Neuronal stem cell (in vitro differentiated cells): Measurements from ENCODE around the gene APOL5.

Source experiments
- DNase-seq: peaks from one replicate; pipeline ENCODE4 v3.0.0-alpha.2; 2013; ENCODE audit warnings: low spot score
- H2AFZ ChIP-seq: one replicate; pipeline ENCODE4 v1.6.1; 2013; ENCODE audit warnings: mild to moderate bottlenecking, low read length, inconsistent platforms
- H2AK5ac ChIP-seq: 2 replicates; pipeline ENCODE4 v1.6.1; 2013; ENCODE audit warnings: low read depth, mild to moderate bottlenecking, inconsistent platforms, low read length, moderate library complexity, mixed read lengths
- H2BK120ac ChIP-seq: 2 replicates; pipeline ENCODE4 v1.6.1; 2013; ENCODE audit warnings: low read depth, mild to moderate bottlenecking, inconsistent platforms, low read length, moderate library complexity, mixed read lengths
- H2BK12ac ChIP-seq: one replicate; pipeline ENCODE4 v1.6.1; 2013; ENCODE audit warnings: low read length, inconsistent platforms
- H2BK15ac ChIP-seq: 2 replicates; pipeline ENCODE4 v1.6.1; 2013; ENCODE audit warnings: mild to moderate bottlenecking, low read length, inconsistent platforms, mixed read lengths
- H2BK5ac ChIP-seq: one replicate; pipeline ENCODE4 v1.6.1; 2013; ENCODE audit warnings: inconsistent platforms, mild to moderate bottlenecking, low read length, moderate library complexity
- H3K14ac ChIP-seq: one replicate; pipeline ENCODE4 v1.6.1; 2013; ENCODE audit warnings: low read length, inconsistent platforms
- H3K18ac ChIP-seq: 2 replicates; pipeline ENCODE4 v1.6.1; 2013; ENCODE audit warnings: low read length, inconsistent platforms
- H3K23ac ChIP-seq: 2 replicates; pipeline ENCODE4 v1.6.1; 2013; ENCODE audit warnings: low read depth, mild to moderate bottlenecking, mixed read lengths, low read length, inconsistent platforms; ENCODE audit not compliant: poor library complexity
- H3K27ac ChIP-seq: replicated peaks from 3 replicates; pipeline ENCODE4 v1.5.1; 2013; ENCODE audit warnings: low read length, inconsistent platforms
- H3K27me3 ChIP-seq, 3 experiments: 2 replicates each; pipeline ENCODE4 v1.6.1; 2013; ENCODE audit warnings: low read length in 3 of 3, mild to moderate bottlenecking in 2 of 3, inconsistent platforms in 1 of 3, low read depth in 1 of 3, mixed read lengths in 1 of 3, moderate library complexity in 1 of 3; ENCODE audit not compliant: control insufficient read depth in 3 of 3, insufficient read depth in 3 of 3
- H3K36me3 ChIP-seq, 2 donors: replicated peaks in 1 of 2; 2 replicates each; pipeline ENCODE4 v1.6.1; 2013; ENCODE audit warnings: low read length in 2 of 2; ENCODE audit not compliant: control insufficient read depth in 2 of 2, insufficient read depth in 2 of 2
- H3K4ac ChIP-seq: 2 replicates; pipeline ENCODE4 v1.6.1; 2013; ENCODE audit warnings: inconsistent platforms, mild to moderate bottlenecking, low read length, moderate library complexity
- H3K4me1 ChIP-seq, 2 donors: 1 replicate in 1 of 2; 2 replicates in 1 of 2; pipeline ENCODE4 v1.6.1; 2013; ENCODE audit warnings: low read length in 2 of 2, low read depth in 1 of 2; ENCODE audit not compliant: control insufficient read depth in 2 of 2, insufficient read depth in 1 of 2
- H3K4me2 ChIP-seq: one replicate; pipeline ENCODE4 v1.6.1; 2013; ENCODE audit warnings: mild to moderate bottlenecking, low read length, inconsistent platforms; ENCODE audit not compliant: insufficient read depth, poor library complexity, severe bottlenecking
- H3K4me3 ChIP-seq, 2 donors: 2 replicates each; pipeline ENCODE4 v1.5.1; 2013; ENCODE audit warnings: low read length in 2 of 2, mild to moderate bottlenecking in 2 of 2, inconsistent platforms in 1 of 2, moderate library complexity in 1 of 2
- H3K79me1 ChIP-seq: one replicate; pipeline ENCODE4 v1.6.1; 2013; ENCODE audit warnings: low read depth, mild to moderate bottlenecking, inconsistent platforms, low read length, moderate library complexity
- H3K9ac ChIP-seq: one replicate; pipeline ENCODE4 v1.6.1; 2013; ENCODE audit warnings: mild to moderate bottlenecking, low read depth, low read length, inconsistent platforms; ENCODE audit not compliant: poor library complexity
- H3K9me3 ChIP-seq, 2 donors: replicated peaks in 1 of 2; 2 replicates each; pipeline versions ENCODE3 to v1.6.1; 2013; ENCODE audit warnings: low read length in 2 of 2, mild to moderate bottlenecking in 2 of 2, inconsistent platforms in 1 of 2, low read depth in 1 of 2, mixed read lengths in 1 of 2, moderate library complexity in 1 of 2; ENCODE audit not compliant: control insufficient read depth in 2 of 2, insufficient read depth in 1 of 2
- H4K8ac ChIP-seq: one replicate; pipeline ENCODE4 v1.6.1; 2013; ENCODE audit warnings: low read depth, mild to moderate bottlenecking, inconsistent platforms, low read length, moderate library complexity
- H4K91ac ChIP-seq: one replicate; pipeline ENCODE4 v1.6.1; 2013; ENCODE audit warnings: low read length, low read depth, mild to moderate bottlenecking, inconsistent platforms; ENCODE audit not compliant: poor library complexity
- WGBS, 2 donors: extraction: QIAGEN DNeasy Blood & Tissue Kit; methylation state at CpG; one replicate each; pipeline ENCODE4 v1.1.7; 2013; ENCODE audit warnings: missing lambda C conversion rate in 2 of 2, mixed read lengths in 1 of 2; ENCODE audit not compliant: insufficient read length in 2 of 2, insufficient replicate concordance in 1 of 2; ENCODE audit errors: extremely low coverage in 2 of 2; 5-methylcytosine and 5-hydroxymethylcytosine counted together

The APOL5 gene

DNA sequence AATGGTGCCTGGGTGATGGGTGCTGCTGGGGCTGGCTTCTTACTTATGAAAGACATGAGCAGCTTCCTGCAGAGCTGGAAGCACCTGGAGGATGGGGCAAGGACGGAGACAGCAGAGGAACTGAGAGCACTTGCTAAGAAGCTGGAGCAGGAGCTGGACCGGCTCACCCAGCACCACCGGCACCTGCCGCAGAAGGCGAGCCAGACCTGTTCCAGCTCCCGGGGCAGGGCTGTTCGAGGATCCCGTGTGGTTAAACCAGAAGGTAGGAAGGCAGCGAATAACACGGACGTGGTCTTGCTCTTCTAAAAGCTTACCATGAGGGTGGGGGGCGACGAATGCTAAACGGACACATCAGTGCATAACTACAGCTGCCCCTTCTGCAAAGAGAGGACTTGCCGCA lies 9.3 kb downstream of the APOL5 start:
- peak overlapping the region; percentile 28 for H3K18ac ChIP-seq
- H3K27me3 ChIP-seq = no peaks in the 10 kb centered on the region
- H4K8ac ChIP-seq = no peak overlapping the region
- H2BK5ac ChIP-seq = no peak overlapping the region
- no peak for DNase-seq
- H3K27ac ChIP-seq = no peak overlapping the region
- H2BK12ac ChIP-seq = no peak overlapping the region
- H3K79me1 ChIP-seq = no peaks in the 10 kb centered on the region
- no peak overlapping the region for H3K23ac ChIP-seq
- no peak overlapping the region for H2AFZ ChIP-seq
- no peak overlapping the region for H2BK120ac ChIP-seq
- no peak overlapping the region for H3K4ac ChIP-seq
- no peak overlapping the region for H3K9ac ChIP-seq
- no peaks in the 10 kb centered on the region for H3K4me1 ChIP-seq
- H2BK15ac ChIP-seq = no peak overlapping the region
- no CpG with 5 or more reads among the region's 15 CpGs for WGBS, 2 donors
- no peaks in the 10 kb centered on the region for H3K36me3 ChIP-seq
- no peak overlapping the region for H3K4me2 ChIP-seq
- H3K4me3 ChIP-seq = no peak overlapping the region
- no peak overlapping the region for H3K14ac ChIP-seq
- H2AK5ac ChIP-seq = no peak overlapping the region
- H3K9me3 ChIP-seq = no peaks in the 10 kb centered on the region
- H4K91ac ChIP-seq = no peak overlapping the region

DNA sequence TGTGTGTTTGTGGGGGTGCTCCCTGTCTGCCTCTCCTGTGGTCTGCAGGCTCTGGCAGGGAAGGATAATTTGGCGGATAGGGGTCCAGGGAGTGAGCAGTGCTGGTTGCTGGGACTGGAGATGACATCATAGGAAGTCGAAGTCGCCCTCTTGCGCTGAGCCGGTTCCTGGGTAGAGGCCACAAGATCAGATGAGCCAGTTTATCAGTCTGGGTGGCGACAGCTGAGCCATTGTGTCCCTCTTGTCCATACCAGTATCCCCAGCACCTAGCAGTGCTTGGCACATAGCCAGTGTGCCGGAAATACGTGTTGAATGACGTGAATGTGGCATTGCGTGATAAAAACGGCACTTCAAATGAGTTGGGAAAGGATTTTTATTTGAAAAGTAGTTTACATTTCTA lies 9.8 kb downstream of the APOL5 start:
- Histone ChIP-seq H3K23ac (no peak overlapping the region), H3K18ac (no peak overlapping the region), H3K4ac (no peak overlapping the region), H3K9me3 (no peaks in the 10 kb centered on the region), H2BK120ac (no peak overlapping the region), H3K4me2 (no peak overlapping the region), H3K4me3 (no peak overlapping the region), H3K27ac (no peak overlapping the region), H3K79me1 (no peaks in the 10 kb centered on the region), H3K27me3 (no peaks in the 10 kb centered on the region), H2BK15ac (no peak overlapping the region), H2BK5ac (no peak overlapping the region), H4K8ac (no peak overlapping the region), H2AK5ac (no peak overlapping the region), H2BK12ac (no peak overlapping the region), H4K91ac (no peak overlapping the region), H3K9ac (no peak overlapping the region), H3K14ac (no peak overlapping the region), H2AFZ (no peak overlapping the region), H3K36me3 (no peaks in the 10 kb centered on the region), H3K4me1 (no peaks in the 10 kb centered on the region)
- DNase-seq = no peak
- no CpG with 5 or more reads among the region's 11 CpGs for WGBS, 2 donors

DNA sequence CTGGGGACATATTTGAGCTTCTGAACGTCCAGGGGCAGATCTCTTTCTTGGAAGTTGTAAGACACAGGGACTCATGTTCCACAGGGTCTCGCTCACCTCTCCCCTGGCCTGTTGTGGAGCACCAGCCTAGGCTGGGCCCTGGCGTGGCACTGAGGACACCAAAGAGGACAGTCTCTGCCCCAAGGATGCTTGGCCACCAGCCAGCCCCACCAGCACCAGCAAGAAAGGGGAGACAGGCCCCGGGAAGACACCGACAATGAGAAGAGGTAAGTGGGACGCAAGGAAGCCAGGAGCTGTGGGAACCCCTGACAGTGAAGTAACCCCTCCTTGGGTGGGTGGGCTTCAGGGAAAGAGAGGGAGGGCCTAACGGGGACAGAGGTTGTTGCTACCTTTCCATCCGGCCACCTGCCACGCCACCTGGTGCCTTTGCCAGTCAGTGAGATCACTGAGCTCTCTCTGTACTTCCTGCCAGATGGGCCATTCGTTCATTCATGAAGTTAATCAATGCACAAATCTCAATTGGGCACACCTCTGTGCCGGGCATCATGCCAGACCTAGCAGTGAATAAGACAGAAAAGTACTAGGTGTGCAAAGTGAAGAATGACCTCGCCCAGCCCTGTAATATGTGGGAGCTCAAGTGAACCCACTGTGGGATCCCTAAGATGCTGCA lies 11.1 kb downstream of the APOL5 start:
- Histone ChIP-seq H3K9me3 (no peaks in the 10 kb centered on the region), H2BK5ac (no peak overlapping the region), H2AFZ (no peak overlapping the region), H3K9ac (no peak overlapping the region), H3K4me1 (no peaks in the 10 kb centered on the region), H3K27me3 (no peaks in the 10 kb centered on the region), H3K36me3 (no peaks in the 10 kb centered on the region), H3K4ac (no peak overlapping the region), H3K23ac (peak overlapping the region; percentile 21), H4K91ac (no peak overlapping the region), H2BK120ac (no peak overlapping the region), H3K79me1 (no peaks in the 10 kb centered on the region), H3K4me3 (no peak overlapping the region), H3K27ac (no peak overlapping the region), H2AK5ac (peak overlapping the region; percentile 38), H3K14ac (no peak overlapping the region), H4K8ac (no peak overlapping the region), H3K4me2 (no peak overlapping the region), H3K18ac (peak overlapping the region; percentile 21), H2BK12ac (no peak overlapping the region), H2BK15ac (no peak overlapping the region)
- DNase-seq = no peak
- no CpG with 5 or more reads among the region's 12 CpGs for WGBS, 2 donors

DNA sequence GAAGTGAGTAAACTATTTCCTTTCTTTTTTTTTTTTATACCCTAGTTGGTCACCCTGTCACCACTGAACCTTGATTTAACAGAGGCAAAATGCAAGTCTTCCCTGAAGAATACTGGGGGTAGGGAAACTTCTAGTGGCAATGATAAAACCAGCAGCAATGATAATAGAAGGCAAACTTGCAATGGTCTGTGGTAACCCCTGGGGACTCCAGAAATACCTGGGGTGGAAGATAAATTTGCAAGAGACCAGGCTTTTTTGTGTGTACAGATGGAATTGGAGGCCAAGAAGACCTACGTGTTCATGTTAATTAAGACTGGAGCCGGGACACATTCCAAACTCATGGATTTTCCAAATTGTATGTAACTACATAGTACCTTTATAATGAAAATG lies 11.6 kb downstream of the APOL5 start:
- no peak overlapping the region for H3K4ac ChIP-seq
- H3K4me3 ChIP-seq = no peak overlapping the region
- no peaks in the 10 kb centered on the region for H3K9me3 ChIP-seq
- H2AK5ac ChIP-seq = no peak overlapping the region
- H2BK120ac ChIP-seq = no peak overlapping the region
- no peak overlapping the region for H2BK12ac ChIP-seq
- no peak overlapping the region for H3K9ac ChIP-seq
- no peak for DNase-seq
- no peaks in the 10 kb centered on the region for H3K4me1 ChIP-seq
- no peak overlapping the region for H2AFZ ChIP-seq
- H3K4me2 ChIP-seq = no peak overlapping the region
- H2BK15ac ChIP-seq = no peak overlapping the region
- no peaks in the 10 kb centered on the region for H3K79me1 ChIP-seq
- no peak overlapping the region for H2BK5ac ChIP-seq
- no CpG with 5 or more reads among the region's 2 CpGs for WGBS, 2 donors
- no peak overlapping the region for H3K14ac ChIP-seq
- no peak overlapping the region for H4K8ac ChIP-seq
- no peak overlapping the region for H3K18ac ChIP-seq
- no peaks in the 10 kb centered on the region for H3K27me3 ChIP-seq
- no peaks in the 10 kb centered on the region for H3K36me3 ChIP-seq
- no peak overlapping the region for H3K23ac ChIP-seq
- no peak overlapping the region for H4K91ac ChIP-seq
- H3K27ac ChIP-seq = no peak overlapping the region
